GM12891 (cell line): ENCODE measurements around the gene AGPAT3.

ENCODE experiments used
- DNase-seq: peaks from one replicate; pipeline ENCODE4 v3.0.0; 2011; ENCODE audit warnings: low spot score; ENCODE audit not compliant: insufficient read length
- FAIRE-seq: peaks from 2 replicates; lab custom pipeline; 2011; peaks lifted over from hg19 to GRCh38; lab: Jason Lieb, UNC
- PAX5 ChIP-seq: IDR thresholded peaks from 2 replicates; pipeline ENCODE4 v1.6.1; 2011; ENCODE audit warnings: low read length, moderate library complexity, mild to moderate bottlenecking; ENCODE audit not compliant: insufficient read depth, severe bottlenecking
- POLR2A ChIP-seq: IDR thresholded peaks from 2 replicates; pipeline ENCODE4 v1.6.1; 2011; ENCODE audit warnings: low read depth, low read length, control low read depth
- POLR2AphosphoS5 ChIP-seq: IDR thresholded peaks from 2 replicates; pipeline ENCODE4 v1.6.1; 2011; ENCODE audit warnings: low read depth, low read length, control low read depth
- POU2F2 ChIP-seq: IDR thresholded peaks from 2 replicates; pipeline ENCODE4 v1.6.1; 2011; ENCODE audit warnings: low read depth, mild to moderate bottlenecking, control low read depth, low read length, moderate library complexity
- SPI1 ChIP-seq: IDR thresholded peaks from 2 replicates; pipeline ENCODE4 v1.6.1; 2011; ENCODE audit warnings: low read depth, low read length, control low read depth
- TAF1 ChIP-seq: IDR thresholded peaks from 2 replicates; pipeline ENCODE4 v1.6.1; 2011; ENCODE audit warnings: low read depth, low read length, control low read depth

AGPAT3 gene

DNA sequence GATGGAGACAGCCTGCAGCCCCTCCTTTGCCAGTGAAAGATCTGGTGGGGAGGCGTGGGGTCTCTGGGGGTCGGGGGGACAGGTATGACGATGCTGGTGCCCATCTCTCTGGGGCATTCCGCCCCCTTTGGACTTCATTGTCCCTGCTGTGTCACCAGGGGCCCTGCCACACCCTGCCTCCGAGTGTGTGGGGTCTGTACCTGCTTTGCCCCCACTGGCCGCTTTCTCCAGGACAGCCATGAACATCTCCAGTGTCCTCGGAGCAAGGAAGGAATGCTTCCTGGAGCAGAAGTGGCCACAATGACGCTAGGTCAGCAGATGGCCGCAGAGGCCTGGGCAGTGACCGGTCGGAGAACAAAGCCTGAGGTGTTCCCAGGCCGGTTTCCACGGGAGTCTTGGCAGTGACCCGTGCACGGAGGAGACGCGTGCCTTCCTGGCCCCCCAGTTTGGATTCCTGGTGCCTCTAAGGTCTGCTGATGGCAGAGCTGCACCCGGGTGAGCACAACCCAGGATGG lies 128.5 kb downstream of the AGPAT3 start:
- FAIRE-seq (no peak), DNase-seq (no peak)
- TF ChIP-seq PAX5 = no peak
- no peak for TF ChIP-seq POU2F2
- TF ChIP-seq TAF1 = no peak
- TF ChIP-seq SPI1 = no peak
- TF ChIP-seq POLR2A = no peak
- TF ChIP-seq POLR2AphosphoS5 = no peak

DNA sequence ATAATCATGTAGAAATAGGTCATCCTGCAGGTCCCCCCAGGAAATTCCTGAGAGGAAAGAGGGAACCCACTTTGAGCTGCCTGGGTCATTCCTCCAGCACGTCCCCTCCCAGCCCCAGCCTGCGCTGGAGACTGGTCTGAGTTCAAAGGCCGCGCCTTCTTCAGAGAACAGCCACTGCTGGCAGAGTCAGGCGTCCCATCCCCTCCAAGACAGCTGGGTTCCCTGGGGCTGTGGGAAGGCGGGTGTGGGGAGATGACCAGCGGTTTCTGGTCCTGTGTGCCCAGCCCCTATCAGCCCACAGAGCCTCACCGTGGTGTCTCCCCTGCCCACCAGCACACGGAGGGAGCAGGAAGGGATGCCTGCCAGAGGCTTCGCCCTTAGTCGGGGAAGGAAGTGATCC lies 129.1 kb downstream of the AGPAT3 start:
- FAIRE-seq (no peak), DNase-seq (no peak)
- TF ChIP-seq PAX5 (no peak), POLR2A (no peak), POU2F2 (no peak), TAF1 (no peak), POLR2AphosphoS5 (no peak), SPI1 (no peak)

DNA sequence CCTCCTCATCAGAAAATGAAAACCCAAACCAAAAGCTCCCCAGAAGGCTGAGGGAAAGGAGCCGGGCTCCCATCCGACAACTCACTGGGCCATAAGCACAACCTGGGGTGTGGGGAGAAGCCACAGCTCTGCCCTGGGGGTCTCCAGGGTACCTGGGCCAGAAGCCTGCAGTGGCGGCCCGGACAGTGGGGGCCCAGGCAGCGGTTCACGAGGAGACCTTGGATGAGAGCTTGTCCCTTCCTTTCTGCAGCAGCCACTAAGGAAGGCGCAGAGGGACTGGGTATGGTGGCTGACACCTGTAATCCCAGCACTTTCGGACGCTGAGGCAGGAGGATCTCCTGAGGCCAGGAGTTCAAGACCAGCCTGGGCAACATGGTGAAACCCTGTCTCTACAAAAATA lies 129.6 kb downstream of the AGPAT3 start:
- TF ChIP-seq PAX5 (no peak), TAF1 (no peak), POLR2A (no peak), SPI1 (no peak), POLR2AphosphoS5 (no peak), POU2F2 (no peak)
- FAIRE-seq = no peak
- DNase-seq = no peak

DNA sequence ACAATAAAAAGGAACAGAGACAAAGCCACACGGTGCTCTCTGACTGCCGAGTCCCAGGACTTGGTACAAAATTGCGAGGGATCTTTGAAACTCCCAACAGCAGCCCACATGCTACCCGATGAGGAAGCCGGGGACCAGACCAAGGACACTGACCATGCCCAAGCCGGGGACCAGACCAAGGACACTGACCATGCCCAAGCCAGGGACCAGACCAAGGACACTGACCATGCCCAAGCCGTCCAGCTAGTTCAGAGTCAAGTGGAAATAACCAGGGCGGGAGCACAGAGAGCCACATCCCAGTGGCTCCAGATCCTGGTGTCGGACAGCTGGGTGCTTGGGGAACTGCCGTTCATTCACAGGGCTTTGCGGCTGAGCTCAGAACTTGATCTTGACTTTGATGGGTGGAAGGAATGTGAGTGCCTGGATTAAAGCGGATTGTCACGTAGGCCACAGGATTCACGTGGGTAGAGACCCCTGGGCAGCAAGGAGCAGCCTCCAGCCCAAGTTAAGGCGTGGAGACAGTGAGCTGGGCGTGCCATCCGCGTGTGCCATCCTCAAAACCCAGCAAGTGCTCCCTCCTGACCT lies 130.6 kb downstream of the AGPAT3 start:
- TF ChIP-seq PAX5 = no peak
- TF ChIP-seq POLR2A = no peak
- no peak for TF ChIP-seq POLR2AphosphoS5
- no peak for TF ChIP-seq SPI1
- TF ChIP-seq POU2F2 = no peak
- TF ChIP-seq TAF1 = no peak

DNA sequence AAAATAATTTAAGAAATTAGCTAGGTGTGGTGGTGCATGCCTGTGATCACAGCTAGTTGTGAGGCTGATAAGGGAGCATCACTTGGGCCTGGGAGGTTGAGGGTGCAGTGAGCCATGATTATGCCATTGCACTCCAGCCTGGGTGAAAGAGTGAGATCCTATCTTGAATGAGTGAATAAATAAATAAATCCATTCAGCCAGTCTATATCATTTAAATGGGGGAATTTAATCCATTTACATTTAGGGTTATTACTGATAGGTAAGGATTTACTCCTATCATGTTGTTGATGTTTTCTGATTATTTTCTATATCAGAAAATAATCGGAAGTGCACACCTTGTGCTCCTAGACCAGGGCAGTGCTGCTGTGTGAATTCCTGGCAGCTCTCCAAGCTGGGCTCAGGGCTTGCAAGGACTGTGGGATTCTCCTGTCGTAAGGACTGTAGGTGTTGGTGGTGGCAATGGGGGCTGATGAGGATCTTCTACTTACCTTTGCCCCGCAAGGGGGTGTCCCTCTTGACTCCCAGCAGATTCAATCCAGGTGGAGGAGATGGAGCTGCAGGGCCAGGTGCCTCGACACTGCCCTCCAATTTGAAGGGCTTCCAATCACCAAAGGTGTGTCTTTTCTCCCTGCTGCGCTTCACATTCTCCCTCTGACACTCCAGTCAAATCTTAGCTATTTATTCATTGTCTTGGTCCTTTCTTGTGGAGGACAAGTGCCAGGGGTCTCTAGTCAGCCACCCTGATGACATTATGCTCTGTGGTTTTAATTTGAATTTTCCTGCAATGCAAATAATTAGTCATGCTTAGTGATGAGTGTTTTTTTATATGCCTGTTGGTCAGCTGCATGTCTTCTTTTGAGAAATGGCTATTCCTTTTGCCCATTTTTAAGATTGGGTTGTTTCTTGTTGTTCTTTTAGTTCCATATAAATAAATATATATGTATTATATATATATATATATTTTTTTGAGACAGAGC lies 133.0 kb downstream of the AGPAT3 start:
- no peak for FAIRE-seq
- no peak for DNase-seq
- no peak for TF ChIP-seq POLR2A
- no peak for TF ChIP-seq TAF1
- TF ChIP-seq POU2F2 = no peak
- TF ChIP-seq POLR2AphosphoS5 = no peak
- TF ChIP-seq PAX5 = no peak
- no peak for TF ChIP-seq SPI1

More for the DNA sequence above, 130.6 kb downstream of the AGPAT3 start:
- FAIRE-seq (no peak), DNase-seq (no peak)

DNA sequence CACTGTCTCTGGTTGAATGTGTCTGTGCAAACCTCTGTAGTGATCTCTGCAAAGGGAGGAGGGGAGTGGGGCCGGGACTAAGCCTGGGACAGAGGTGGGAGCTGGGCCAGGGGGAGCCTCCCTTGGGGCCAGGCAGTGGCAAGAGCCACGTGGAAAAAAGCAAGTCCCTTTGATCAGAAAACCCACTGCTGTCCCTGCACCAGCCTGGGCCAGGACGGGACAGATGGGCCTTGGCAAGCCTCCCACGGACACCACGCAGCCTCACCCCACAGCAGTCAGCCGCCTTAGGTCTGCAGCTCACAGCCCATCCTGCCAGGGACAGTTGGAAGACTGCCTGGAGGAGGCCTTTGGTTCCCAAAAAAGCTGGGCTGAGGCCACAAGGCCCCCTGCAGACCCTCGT lies 135.3 kb downstream of the AGPAT3 start:
- no peak for TF ChIP-seq TAF1
- no peak for FAIRE-seq
- no peak for DNase-seq

DNA sequence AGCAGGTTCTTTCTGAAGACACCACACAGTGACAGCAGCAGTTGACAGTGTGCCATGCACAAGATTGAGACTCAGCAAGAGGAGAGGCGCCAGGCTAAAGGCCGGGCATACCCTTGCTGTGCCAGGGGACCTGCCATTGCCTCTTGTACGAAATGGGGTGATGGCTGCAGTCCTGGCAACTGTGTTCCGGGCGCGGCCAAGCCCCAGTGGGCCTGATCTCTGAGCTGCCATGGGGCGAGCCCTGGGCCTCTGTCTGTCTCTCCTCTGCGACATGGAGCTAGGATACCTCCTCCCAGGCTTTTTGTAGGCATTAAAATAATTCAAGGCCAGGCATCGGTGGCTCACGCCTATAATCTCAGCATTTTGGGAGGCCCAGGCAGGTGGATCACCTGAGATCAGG lies 137.5 kb downstream of the AGPAT3 start:
- no peak for FAIRE-seq
- TF ChIP-seq PAX5 = no peak
- no peak for TF ChIP-seq POLR2AphosphoS5
- TF ChIP-seq POLR2A = no peak
- no peak for TF ChIP-seq TAF1
- TF ChIP-seq SPI1 = no peak
- TF ChIP-seq POU2F2 = no peak
- no peak for DNase-seq

DNA sequence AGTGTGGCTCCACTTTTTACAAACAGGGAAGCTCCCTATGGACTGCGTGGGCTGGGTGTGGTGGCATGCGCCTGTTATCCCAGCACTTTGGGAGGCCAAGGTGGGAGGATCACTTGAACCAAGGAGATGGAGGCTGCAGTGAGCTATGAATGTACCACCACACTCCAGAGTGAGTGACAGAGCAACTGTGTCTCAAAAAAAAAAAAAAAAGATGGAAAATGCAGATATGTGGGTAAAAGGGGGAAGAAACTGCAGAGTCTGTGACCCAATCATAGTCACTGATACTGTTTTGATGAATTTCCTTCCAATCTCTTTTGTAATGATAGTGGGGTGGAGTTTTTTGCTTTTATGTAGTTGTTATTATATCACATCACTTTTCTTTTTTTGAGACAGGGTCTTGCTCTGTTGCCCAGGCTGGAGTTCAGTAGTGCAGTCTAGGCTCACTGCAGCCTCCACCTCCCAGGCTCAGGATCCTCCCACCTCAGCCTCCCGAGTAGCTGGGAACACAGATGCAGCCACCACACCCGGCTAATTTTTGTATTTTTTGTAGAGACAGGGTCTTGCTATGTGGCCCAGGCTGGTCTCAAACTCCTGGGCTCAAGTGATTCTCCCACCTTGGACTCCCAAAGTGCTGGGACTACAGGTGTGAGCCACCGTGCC lies 138.4 kb downstream of the AGPAT3 start:
- no peak for TF ChIP-seq POLR2A
- no peak for TF ChIP-seq POU2F2
- no peak for TF ChIP-seq SPI1
- TF ChIP-seq POLR2AphosphoS5 = no peak
- no peak for TF ChIP-seq TAF1
- no peak for TF ChIP-seq PAX5
- FAIRE-seq = no peak
- no peak for DNase-seq

DNA sequence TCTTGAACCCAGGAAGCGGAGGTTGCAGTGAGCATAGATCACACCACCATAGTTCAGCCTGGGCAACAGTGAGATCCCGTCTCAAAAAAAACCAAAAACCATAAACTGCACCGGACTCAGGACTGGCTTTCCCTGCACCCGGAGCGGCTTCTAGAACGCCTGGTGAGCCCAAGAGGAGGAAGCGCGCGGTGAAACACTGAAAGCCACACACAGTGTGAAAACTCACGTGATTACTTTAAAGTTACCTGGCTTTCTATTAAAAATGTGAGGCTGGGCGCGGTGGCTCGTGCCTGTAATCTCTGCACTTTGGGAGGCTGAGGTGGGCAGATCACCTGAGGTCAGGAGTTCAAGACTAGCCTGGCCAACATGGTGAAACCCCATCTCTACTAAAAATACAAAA lies 140.0 kb downstream of the AGPAT3 start:
- TF ChIP-seq TAF1 (no peak), SPI1 (no peak), POLR2AphosphoS5 (no peak), POLR2A (no peak), PAX5 (no peak), POU2F2 (no peak)
- FAIRE-seq (no peak), DNase-seq (no peak)
